HFFc6 (cell line): ENCODE results near the gene CDK1. TPM values are rescaled to one million over a fixed set of nuclear protein-coding genes. Genes with fewer than 3 reads are reported as not detected.
A peak's percentile ranks its signal among the peaks of the same experiment; 100 is the strongest.
"Not testable (repeated sequence)": the region's sequence is repeated elsewhere in the genome, so short reads cannot be mapped to it uniquely, and the experiment has no call there.

Experiments used
- DNase-seq: peaks from one replicate; pipeline ENCODE4 v3.0.0-alpha.2; 2018
- H3K27ac Mint-ChIP-seq: 2 replicates; pipeline ENCODE4 v1.8.0; 2020; ENCODE audit warnings: mild to moderate bottlenecking, mixed read lengths
- H3K27me3 Mint-ChIP-seq: 2 replicates; pipeline ENCODE4 v1.8.0; 2021; ENCODE audit warnings: mild to moderate bottlenecking, moderate library complexity, mixed read lengths; ENCODE audit not compliant: insufficient read depth
- H3K36me3 Mint-ChIP-seq: 2 replicates; pipeline ENCODE4 v1.8.0; 2021; ENCODE audit warnings: low read depth, mixed read lengths
- H3K4me1 Mint-ChIP-seq: 2 replicates; pipeline ENCODE4 v1.8.0; 2020; ENCODE audit warnings: low read depth, mixed read lengths
- H3K4me3 Mint-ChIP-seq: 2 replicates; pipeline ENCODE4 v1.8.0; 2020; ENCODE audit warnings: mild to moderate bottlenecking, moderate library complexity, mixed read lengths
- H3K9me3 Mint-ChIP-seq: 2 replicates; pipeline ENCODE4 v1.8.0; 2020; ENCODE audit warnings: mild to moderate bottlenecking, mixed read lengths
- total RNA-seq, 6 experiments: library from RNA; stranded (reverse); fragmentation: NEBNext Ultra II Directional; extraction: Animal tissue kit (Norgen Biotek cat#: 25700); gene quantifications; 2 replicates in 1 of 6; 3 replicates in 5 of 6; pipeline ENCODE4 v1.2.3, GENCODE V29; 2021
- TF ChIP-seq, protein P1 (sequence below): fragments of 200-600 bp; sonication (generic); IDR thresholded peaks from 2 replicates; pipeline ENCODE4 v1.5.0; 2021; ENCODE audit warnings: antibody characterized with exemption, mild to moderate bottlenecking

The CDK1 gene
- total RNA-seq, 6 experiments from 2014 or later: 18.3 to 43.0 (median 38.5) TPM

DNA sequence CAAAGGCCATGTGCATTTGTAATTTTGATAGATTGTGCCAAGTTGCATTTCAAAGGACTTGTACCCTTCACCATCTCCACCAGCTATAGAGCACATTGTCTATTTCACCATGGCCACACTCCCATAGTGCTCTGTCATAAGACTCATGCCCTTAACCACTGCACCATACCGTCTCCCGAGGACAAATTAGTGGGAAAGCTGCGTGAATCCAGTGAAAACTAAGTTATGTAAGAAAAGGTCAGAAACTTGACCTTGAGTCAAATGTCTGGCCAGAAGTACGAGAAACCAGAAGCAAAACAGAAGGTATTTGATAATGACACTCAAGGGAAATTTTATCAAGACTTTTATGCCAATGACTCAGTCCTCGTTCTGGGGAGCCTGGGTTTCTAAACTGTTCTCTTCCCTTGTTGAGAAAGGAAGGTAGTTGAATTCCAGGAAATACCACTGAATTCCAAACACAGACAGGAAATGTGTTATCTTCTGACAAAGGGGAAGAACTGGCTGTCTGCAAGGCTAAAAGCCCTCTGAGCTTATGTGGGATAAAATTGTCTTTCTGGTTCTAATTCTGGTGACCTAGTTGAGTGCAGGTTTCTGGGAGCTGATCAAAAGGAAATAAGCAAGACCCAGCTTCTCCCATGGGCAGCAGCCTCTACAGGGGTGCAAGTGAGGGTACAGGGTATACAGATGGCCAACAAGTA, 49.7 kb downstream of the CDK1 start:
- Mint-ChIP-seq H3K27me3 (no peaks in the 10 kb centered on the region), H3K4me1 (peaks cover 18% of the 10 kb centered on the region), H3K36me3 (no peaks in the 10 kb centered on the region), H3K27ac (peak overlapping the region; percentile 68), H3K4me3 (peak overlapping the region; percentile 40), H3K9me3 (no peaks in the 10 kb centered on the region)
- peak; percentile 61 for DNase-seq
- TF ChIP-seq, protein P1, sequence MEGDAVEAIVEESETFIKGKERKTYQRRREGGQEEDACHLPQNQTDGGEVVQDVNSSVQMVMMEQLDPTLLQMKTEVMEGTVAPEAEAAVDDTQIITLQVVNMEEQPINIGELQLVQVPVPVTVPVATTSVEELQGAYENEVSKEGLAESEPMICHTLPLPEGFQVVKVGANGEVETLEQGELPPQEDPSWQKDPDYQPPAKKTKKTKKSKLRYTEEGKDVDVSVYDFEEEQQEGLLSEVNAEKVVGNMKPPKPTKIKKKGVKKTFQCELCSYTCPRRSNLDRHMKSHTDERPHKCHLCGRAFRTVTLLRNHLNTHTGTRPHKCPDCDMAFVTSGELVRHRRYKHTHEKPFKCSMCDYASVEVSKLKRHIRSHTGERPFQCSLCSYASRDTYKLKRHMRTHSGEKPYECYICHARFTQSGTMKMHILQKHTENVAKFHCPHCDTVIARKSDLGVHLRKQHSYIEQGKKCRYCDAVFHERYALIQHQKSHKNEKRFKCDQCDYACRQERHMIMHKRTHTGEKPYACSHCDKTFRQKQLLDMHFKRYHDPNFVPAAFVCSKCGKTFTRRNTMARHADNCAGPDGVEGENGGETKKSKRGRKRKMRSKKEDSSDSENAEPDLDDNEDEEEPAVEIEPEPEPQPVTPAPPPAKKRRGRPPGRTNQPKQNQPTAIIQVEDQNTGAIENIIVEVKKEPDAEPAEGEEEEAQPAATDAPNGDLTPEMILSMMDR: no peak

DNA sequence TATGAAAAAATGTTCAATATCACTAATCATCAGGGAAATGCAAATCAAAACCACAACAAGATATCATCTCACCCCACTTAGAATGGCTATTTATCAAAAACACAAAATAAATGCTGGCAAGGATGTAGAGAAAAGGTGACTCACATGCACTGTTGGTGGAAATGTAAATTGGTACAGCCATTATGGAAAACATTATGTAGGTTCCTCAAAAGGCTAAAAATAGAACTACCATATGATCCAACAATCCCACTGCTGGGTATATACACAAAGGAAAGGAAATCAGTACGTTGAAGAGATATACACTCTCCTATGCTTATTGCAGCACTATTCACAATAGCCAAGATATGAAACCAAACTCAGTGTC, 50.2 kb downstream of the CDK1 start:
- peak; percentile 24 for DNase-seq
- Mint-ChIP-seq H3K27ac (peak overlapping the region; percentile 68), H3K27me3 (no peaks in the 10 kb centered on the region), H3K36me3 (no peaks in the 10 kb centered on the region), H3K4me3 (peak overlapping the region; percentile 40), H3K4me1 (peaks cover 18% of the 10 kb centered on the region), H3K9me3 (no peaks in the 10 kb centered on the region)
- TF ChIP-seq, protein P1: no peak

DNA sequence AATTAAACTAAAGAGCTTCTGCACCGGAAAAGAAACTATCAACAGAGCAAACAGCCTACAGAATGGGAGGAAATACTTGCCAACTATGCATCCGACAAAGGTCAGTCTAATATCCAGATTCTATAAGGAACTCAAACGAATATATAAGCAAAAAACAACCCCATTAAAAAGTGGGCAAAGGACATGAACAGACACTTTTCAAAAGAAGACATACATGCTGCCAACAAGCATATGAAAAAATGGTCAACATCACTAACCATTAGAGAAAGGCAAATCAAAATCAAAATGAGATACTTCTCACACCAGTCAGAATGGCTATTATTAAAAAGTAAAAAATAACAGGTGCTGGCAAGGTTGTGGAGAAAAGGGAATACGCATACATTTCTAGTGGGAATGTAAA, 53.9 kb downstream of the CDK1 start:
- H3K4me1 Mint-ChIP-seq: peaks cover 18% of the 10 kb centered on the region
- not testable (repeated sequence) for H3K27ac Mint-ChIP-seq, H3K4me3 Mint-ChIP-seq, H3K9me3 Mint-ChIP-seq, H3K27me3 Mint-ChIP-seq, DNase-seq, H3K36me3 Mint-ChIP-seq

DNA sequence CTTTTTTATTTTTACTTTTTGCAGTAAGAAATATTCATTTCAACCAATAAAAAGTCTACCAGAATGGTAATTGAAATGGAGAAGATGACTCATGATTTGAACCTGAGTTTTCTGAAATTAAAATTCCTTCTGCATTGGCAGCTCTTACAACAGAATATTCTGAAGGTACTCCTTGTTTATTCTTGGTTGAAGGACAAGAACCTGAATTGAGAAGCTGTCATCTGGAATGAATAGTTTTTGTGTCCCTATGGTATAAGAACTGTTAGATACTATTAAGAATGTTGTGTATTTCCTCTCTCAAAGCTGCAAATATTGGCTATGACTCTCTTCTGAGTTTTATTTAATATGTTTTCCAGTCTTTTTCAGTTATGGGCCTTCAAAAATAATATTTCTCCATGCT, 56.1 kb downstream of the CDK1 start:
- no peak overlapping the region for H3K4me3 Mint-ChIP-seq
- no peaks in the 10 kb centered on the region for H3K27me3 Mint-ChIP-seq
- no peaks in the 10 kb centered on the region for H3K36me3 Mint-ChIP-seq
- DNase-seq: no peak
- H3K27ac Mint-ChIP-seq: no peak overlapping the region
- TF ChIP-seq, protein P1: no peak
- no peaks in the 10 kb centered on the region for H3K4me1 Mint-ChIP-seq
- H3K9me3 Mint-ChIP-seq: no peaks in the 10 kb centered on the region

DNA sequence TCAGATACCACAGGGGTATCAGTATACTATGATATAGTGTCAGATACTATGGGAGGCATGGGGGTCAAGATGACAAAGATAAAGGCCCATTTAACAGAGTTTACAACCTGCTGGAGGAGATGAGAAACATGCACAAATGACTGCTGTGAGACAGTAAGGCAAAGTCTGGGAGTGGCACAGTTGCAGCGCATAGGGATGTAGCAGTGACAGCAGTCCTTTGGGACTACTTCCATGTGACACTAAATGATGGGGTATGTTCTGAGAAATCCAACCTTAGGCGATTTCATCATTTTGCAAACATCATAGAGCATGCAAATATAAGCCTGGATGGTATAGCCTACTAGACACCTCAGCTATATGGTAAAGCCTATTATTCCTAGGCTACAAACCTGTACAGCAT, 56.8 kb downstream of the CDK1 start:
- H3K9me3 Mint-ChIP-seq: no peaks in the 10 kb centered on the region
- H3K36me3 Mint-ChIP-seq: no peaks in the 10 kb centered on the region
- H3K4me1 Mint-ChIP-seq: no peaks in the 10 kb centered on the region
- H3K4me3 Mint-ChIP-seq: no peak overlapping the region
- no peak for DNase-seq
- TF ChIP-seq, protein P1: no peak
- no peak overlapping the region for H3K27ac Mint-ChIP-seq
- no peaks in the 10 kb centered on the region for H3K27me3 Mint-ChIP-seq

DNA sequence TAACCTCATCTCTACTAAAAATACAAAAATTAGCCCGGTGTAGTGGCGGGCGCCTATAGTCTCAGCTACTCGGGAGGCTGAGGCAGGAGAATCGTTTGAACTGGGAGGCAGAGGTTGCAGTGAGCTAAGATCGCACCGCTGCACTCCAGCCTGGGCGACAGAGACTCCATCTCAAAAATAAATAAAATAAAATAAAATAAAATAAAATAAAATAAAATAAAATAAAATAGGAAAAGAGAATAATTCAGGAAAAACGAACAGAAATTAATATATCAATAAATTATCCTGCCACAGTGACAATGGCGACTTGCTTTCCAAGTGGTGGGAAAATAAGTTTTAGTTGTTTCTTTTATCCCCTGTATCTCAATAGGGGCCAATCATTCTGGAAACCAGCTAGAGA, 62.9 kb downstream of the CDK1 start:
- H3K27ac Mint-ChIP-seq, H3K36me3 Mint-ChIP-seq, H3K27me3 Mint-ChIP-seq, H3K4me3 Mint-ChIP-seq, H3K4me1 Mint-ChIP-seq, H3K9me3 Mint-ChIP-seq, DNase-seq: not testable (repeated sequence)

DNA sequence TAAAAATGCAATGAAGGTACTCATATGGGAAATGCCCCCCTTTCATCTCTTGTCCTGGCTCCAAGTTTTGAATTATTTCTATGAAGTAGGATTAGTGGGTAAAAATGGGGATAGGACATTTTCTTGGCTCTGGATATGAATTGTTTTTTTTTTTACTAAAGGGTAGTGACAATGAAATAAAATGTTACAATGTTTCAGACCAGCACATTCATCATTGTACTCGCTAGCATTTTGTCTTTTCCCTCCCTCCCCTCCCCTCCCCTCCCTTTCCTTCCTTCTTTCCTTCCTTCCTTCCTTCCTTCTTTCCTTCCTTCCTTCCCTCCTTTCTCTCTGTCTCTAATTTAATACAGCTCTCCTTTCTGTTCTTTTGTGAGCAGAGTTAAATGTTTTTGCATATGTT, 64.4 kb downstream of the CDK1 start:
- Mint-ChIP-seq H3K36me3 (no peaks in the 10 kb centered on the region), H3K9me3 (no peaks in the 10 kb centered on the region)

More for the DNA sequence above, 64.4 kb downstream of the CDK1 start:
- H3K4me3 Mint-ChIP-seq: no peak overlapping the region
- H3K27ac Mint-ChIP-seq: no peak overlapping the region
- TF ChIP-seq, protein P1: no peak
- DNase-seq: no peak
- H3K27me3 Mint-ChIP-seq: no peaks in the 10 kb centered on the region
- peaks cover 15% of the 10 kb centered on the region for H3K4me1 Mint-ChIP-seq
